ENCODE measurements around the gene PNP. TPM values are rescaled to one million over a fixed set of nuclear protein-coding genes. Genes with fewer than 3 reads are reported as not detected.

Gene PNP
- total RNA-seq, 1 experiment from 2014 or later, result 87.5 TPM

GRCh38 chr14:20515846-20516245 is 46.6 kb downstream of the PNP start:
- Mint-ChIP-seq H3K36me3 (ENCODE audit: insufficient read depth in 1 of 3, low read depth in 3 of 3) (no peaks in the 10 kb centered on the region), H3K27me3 (ENCODE audit: low read depth) (no peaks in the 10 kb centered on the region), H3K9me3 (peaks cover 0 to 3% of the 10 kb centered on the region in 2 experiments; a peak in 2 of 5 replicates), H3K4me3 (no peak overlapping the region), H3K27ac (no peak overlapping the region), H3K4me1 (peaks cover 8 to 10% of the 10 kb centered on the region in 2 experiments)
- WGBS (ENCODE audit: extremely low coverage, insufficient read length, low lambda C conversion rate), result 100% methylated on average over 2 of the region's 4 CpGs
- no peaks in the 10 kb centered on the region for H3K79me1 ChIP-seq (ENCODE audit: insufficient read depth, low read depth, low read length, poor library complexity, severe bottlenecking)
- no peaks in the 10 kb centered on the region for H3K79me2 ChIP-seq (ENCODE audit: insufficient read depth, low read length)
- H2BK5ac ChIP-seq (ENCODE audit: insufficient read length, low read length), result no peak overlapping the region
- no peak overlapping the region for H3K14ac ChIP-seq (ENCODE audit: insufficient read depth, low read length)
- H3K27me3 ChIP-seq (ENCODE audit: insufficient read depth, low read length), result no peaks in the 10 kb centered on the region
- H3K23me2 ChIP-seq (ENCODE audit: insufficient read length, low read depth, low read length, poor library complexity, severe bottlenecking), result no peaks in the 10 kb centered on the region
- no peak overlapping the region for H4K91ac ChIP-seq (ENCODE audit: insufficient read length, low read depth, low read length)
- no peak overlapping the region for H3K56ac ChIP-seq (ENCODE audit: insufficient read length, low read depth, low read length)
- H3K4me2 ChIP-seq (ENCODE audit: insufficient read depth, insufficient read length, low read length), result no peak overlapping the region
- no peak overlapping the region for H2BK15ac ChIP-seq (ENCODE audit: low read depth, low read length)
- no peak overlapping the region for H3K4ac ChIP-seq (ENCODE audit: low read depth, low read length)
- no peak overlapping the region for H3T11ph ChIP-seq (ENCODE audit: low read length)
- no peak for TF ChIP-seq CTCF (conservative IDR thresholded peaks at IDR 0.05)
- H4K8ac ChIP-seq (replicated peaks; ENCODE audit: insufficient read length, low read depth, low read length), result no peak overlapping the region
- no peak overlapping the region for H2BK120ac ChIP-seq (ENCODE audit: low read depth, low read length, poor library complexity, severe bottlenecking)
- H3K18ac ChIP-seq (ENCODE audit: insufficient read length, low read depth, low read length), result no peak overlapping the region
- DNase-seq, result no peak
- H2BK20ac ChIP-seq (ENCODE audit: low read depth, low read length, poor library complexity, severe bottlenecking), result no peak overlapping the region
- H4K5ac ChIP-seq (ENCODE audit: insufficient read length, low read depth, low read length), result no peak overlapping the region
- H2BK12ac ChIP-seq (ENCODE audit: insufficient read length, low read depth, low read length), result no peak overlapping the region
- H3K23ac ChIP-seq (ENCODE audit: insufficient read length, low read depth, low read length), result no peak overlapping the region
- no peak overlapping the region for H3K27ac ChIP-seq (ENCODE audit: insufficient read length, low read depth, low read length)
- no peak overlapping the region for H3K9ac ChIP-seq (ENCODE audit: extremely low read depth, insufficient read length, low read length)
- H2AFZ ChIP-seq (ENCODE audit: low read length), result no peak overlapping the region
- H3K4me1 ChIP-seq (ENCODE audit: insufficient read depth, low read length), result peaks cover 3% of the 10 kb centered on the region; the same call in 1 of the 2 replicates
- H3K9me3 ChIP-seq (ENCODE audit: control insufficient read depth, low read depth, low read length), result no peaks in the 10 kb centered on the region
- no peaks in the 10 kb centered on the region for H4K20me1 ChIP-seq (ENCODE audit: control insufficient read depth, insufficient read depth, insufficient read length)
- no peak overlapping the region for H2AK5ac ChIP-seq (ENCODE audit: insufficient read length, low read length)

Measured in H9 (cell line).